HL-60 (cell line): Measurements from ENCODE around the gene MECR.

Source experiments
- CTCF ChIP-seq: IDR thresholded peaks from one replicate; pipeline ENCODE4 v1.5.1; 2011; ENCODE audit warnings: low read length, control low read depth, inconsistent platforms; ENCODE audit not compliant: insufficient read depth
- GABPA ChIP-seq: IDR thresholded peaks from 2 replicates; pipeline ENCODE4 v1.6.1; 2012; ENCODE audit warnings: low read depth
- POLR2AphosphoS5 ChIP-seq: IDR thresholded peaks from 2 replicates; pipeline ENCODE4 v1.6.1; 2012; ENCODE audit warnings: low read depth
- REST ChIP-seq: IDR thresholded peaks from 2 replicates; pipeline ENCODE4 v1.6.1; 2012; ENCODE audit warnings: low read depth; ENCODE audit not compliant: insufficient replicate concordance

- TF ChIP-seq POLR2AphosphoS5: no peak
- no peak for TF ChIP-seq CTCF
- TF ChIP-seq GABPA: no peak
- no peak for TF ChIP-seq REST
These were observed 21.6 kb downstream of the MECR start for GRCh38 chr1:29209173-29209572.
